Nephron (organoid): Measurements from ENCODE around the gene RCCD1.

Experiments used
- H3K27ac Mint-ChIP-seq, 3 experiments: 2 replicates each; pipeline ENCODE4 v1.8.0; 2020; ENCODE audit warnings: mixed read lengths in 3 of 3, mild to moderate bottlenecking in 2 of 3, moderate library complexity in 1 of 3
- H3K27me3 Mint-ChIP-seq: 2 replicates; pipeline ENCODE4 v1.8.0; 2021; ENCODE audit warnings: low read depth, mild to moderate bottlenecking, moderate library complexity, mixed read lengths
- H3K36me3 Mint-ChIP-seq: 2 replicates; pipeline ENCODE4 v1.8.0; 2020; ENCODE audit warnings: low read depth, mixed read lengths
- H3K4me1 Mint-ChIP-seq: 2 replicates; pipeline ENCODE4 v1.8.0; 2020; ENCODE audit warnings: mixed read lengths
- H3K4me3 Mint-ChIP-seq, 3 experiments: 2 replicates each; pipeline ENCODE4 v1.8.0; 2020; ENCODE audit warnings: mild to moderate bottlenecking in 3 of 3, mixed read lengths in 3 of 3, moderate library complexity in 2 of 3
- H3K9me3 Mint-ChIP-seq: 2 replicates; pipeline ENCODE4 v1.8.0; 2020; ENCODE audit warnings: mixed read lengths
- TF ChIP-seq, protein P1 (sequence below), 3 experiments: fragments of 200-600 bp; sonication (generic); IDR thresholded peaks; one replicate each; pipeline ENCODE4 v1.5.0; 2021; ENCODE audit warnings: antibody characterized with exemption in 3 of 3; ENCODE audit not compliant: unreplicated experiment in 3 of 3

The RCCD1 gene

DNA sequence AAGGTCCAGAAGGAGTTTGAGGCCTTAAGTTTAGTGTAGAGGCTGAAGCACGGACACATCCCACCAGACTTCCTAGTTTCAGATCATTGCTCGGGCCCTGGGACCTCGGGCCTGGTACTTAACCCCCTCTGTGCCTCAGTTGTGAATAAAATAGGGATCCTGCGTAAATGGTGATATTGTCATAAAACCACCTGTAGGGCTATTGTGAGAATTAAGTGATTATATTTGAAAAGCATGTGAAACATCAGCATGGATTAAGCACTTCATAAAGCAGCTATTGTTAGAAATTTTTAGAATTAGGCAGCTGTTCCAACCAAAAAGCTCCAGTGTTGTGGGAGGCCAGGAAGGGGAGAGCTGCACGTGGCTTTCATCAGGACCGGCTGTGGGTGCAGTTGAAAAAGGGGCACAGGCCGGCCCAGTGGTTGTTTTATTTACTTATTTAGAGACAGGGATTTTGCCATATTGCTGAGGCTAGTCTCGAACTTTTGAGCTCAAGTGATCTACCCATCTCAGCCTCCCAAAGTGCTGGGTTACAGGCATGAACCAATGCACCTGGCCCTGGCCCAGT, 4.4 kb downstream of the RCCD1 start:
- Mint-ChIP-seq H3K4me1 (peaks cover 25% of the 10 kb centered on the region), H3K36me3 (peaks cover 24% of the 10 kb centered on the region), H3K9me3 (no peaks in the 10 kb centered on the region), H3K27me3 (no peaks in the 10 kb centered on the region), H3K4me3 (peak overlapping the region; percentile 50 to 79 (median 72)), H3K27ac (peak overlapping the region in 2 of 3 experiments; percentile 30 to 58)
- TF ChIP-seq, protein P1, sequence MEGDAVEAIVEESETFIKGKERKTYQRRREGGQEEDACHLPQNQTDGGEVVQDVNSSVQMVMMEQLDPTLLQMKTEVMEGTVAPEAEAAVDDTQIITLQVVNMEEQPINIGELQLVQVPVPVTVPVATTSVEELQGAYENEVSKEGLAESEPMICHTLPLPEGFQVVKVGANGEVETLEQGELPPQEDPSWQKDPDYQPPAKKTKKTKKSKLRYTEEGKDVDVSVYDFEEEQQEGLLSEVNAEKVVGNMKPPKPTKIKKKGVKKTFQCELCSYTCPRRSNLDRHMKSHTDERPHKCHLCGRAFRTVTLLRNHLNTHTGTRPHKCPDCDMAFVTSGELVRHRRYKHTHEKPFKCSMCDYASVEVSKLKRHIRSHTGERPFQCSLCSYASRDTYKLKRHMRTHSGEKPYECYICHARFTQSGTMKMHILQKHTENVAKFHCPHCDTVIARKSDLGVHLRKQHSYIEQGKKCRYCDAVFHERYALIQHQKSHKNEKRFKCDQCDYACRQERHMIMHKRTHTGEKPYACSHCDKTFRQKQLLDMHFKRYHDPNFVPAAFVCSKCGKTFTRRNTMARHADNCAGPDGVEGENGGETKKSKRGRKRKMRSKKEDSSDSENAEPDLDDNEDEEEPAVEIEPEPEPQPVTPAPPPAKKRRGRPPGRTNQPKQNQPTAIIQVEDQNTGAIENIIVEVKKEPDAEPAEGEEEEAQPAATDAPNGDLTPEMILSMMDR (IDR thresholded peaks at IDR 0.05; ENCODE audit: unreplicated experiment in 3 of 3) = no peak

DNA sequence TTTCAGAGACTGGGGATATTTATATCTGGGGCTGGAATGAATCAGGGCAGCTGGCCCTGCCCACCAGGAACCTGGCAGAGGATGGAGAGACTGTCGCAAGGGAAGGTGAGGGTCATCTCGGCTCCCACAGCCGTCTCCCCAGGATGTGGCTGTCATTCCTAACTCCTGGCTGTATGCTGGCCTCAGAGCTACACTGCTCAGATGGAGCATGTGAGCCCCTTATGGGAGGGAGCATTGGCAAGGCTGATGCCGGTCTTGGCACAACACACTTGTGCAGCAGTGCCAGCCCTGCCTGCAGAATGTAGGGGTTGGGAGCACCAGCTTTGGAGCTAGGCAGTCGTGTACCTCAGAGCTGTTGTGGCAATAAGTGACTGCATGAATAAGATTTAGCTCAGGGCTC, 5.2 kb downstream of the RCCD1 start:
- H3K4me1 Mint-ChIP-seq = peaks cover 25% of the 10 kb centered on the region
- H3K4me3 Mint-ChIP-seq = peak overlapping the region; percentile 34 to 72 (median 57)
- no peaks in the 10 kb centered on the region for H3K9me3 Mint-ChIP-seq
- peak overlapping the region in 2 of 3 experiments; percentile 30 to 58 for H3K27ac Mint-ChIP-seq
- TF ChIP-seq, protein P1 (IDR thresholded peaks at IDR 0.05; ENCODE audit: unreplicated experiment in 3 of 3) = no peak
- H3K27me3 Mint-ChIP-seq = no peaks in the 10 kb centered on the region
- H3K36me3 Mint-ChIP-seq = peaks cover 24% of the 10 kb centered on the region

DNA sequence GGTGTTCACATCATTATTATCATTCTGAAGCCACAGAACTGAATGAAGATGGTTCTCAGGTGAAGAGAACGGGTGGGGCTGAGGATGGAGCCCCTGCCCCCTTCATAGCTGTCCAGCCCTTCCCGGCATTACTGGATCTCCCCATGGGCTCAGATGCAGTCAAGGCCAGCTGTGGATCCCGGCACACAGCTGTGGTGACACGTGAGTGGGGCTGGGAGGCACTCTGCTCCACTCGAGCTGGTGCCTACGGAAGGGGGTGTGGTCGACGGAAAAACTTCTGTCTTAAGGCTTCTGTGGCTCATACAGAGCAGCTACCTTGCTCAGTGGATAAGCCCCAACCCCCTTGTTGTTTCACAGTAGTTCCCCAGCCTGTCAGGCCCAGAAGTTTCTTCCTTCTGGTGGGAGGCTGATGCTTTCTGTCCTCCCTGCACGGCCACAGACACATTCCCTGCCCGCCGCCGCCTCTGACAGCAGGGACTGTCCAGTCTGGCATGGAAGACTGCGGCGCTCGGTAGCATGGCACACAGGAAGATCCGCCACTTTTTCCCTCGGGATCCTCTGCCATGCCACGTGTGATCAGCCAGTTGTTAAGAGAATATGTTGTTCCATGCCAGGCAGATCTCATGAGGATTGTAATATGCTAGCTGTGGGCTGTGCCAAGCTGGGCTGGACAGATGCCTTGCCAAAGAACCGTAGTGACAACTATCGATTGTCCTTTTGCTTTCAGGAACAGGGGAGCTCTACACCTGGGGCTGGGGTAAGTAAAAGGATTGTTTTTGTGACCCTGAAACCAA, 5.8 kb downstream of the RCCD1 start:
- Mint-ChIP-seq H3K4me1 (peaks cover 25% of the 10 kb centered on the region), H3K27me3 (no peaks in the 10 kb centered on the region), H3K4me3 (no peak overlapping the region), H3K36me3 (peaks cover 28% of the 10 kb centered on the region), H3K9me3 (no peaks in the 10 kb centered on the region), H3K27ac (no peak overlapping the region)
- TF ChIP-seq, protein P1 (IDR thresholded peaks at IDR 0.05; ENCODE audit: unreplicated experiment in 3 of 3) = no peak

DNA sequence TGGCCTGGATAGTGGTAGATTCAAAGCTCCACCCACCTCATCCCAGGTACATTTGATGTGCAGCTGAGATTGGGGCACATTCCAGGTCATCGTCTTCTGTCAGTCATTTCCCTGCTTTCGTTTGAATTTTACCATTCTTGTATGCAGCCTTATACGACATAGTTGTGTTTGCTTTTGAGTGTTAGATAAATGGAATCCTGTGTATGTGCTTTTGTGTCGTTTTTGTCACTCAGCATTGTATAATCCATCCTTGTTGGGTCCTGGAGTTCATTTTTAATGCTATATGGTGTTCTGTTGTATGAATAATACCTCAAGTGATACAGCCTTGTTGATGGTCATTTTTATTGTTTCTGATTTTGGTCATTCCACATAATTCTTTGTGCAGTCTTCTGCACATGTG, 7.3 kb downstream of the RCCD1 start:
- Mint-ChIP-seq H3K9me3 (no peaks in the 10 kb centered on the region), H3K27me3 (no peaks in the 10 kb centered on the region), H3K4me3 (no peak overlapping the region), H3K27ac (no peak overlapping the region), H3K4me1 (peaks cover 19% of the 10 kb centered on the region), H3K36me3 (peaks cover 40% of the 10 kb centered on the region)
- TF ChIP-seq, protein P1 (IDR thresholded peaks at IDR 0.05; ENCODE audit: unreplicated experiment in 3 of 3) = no peak

DNA sequence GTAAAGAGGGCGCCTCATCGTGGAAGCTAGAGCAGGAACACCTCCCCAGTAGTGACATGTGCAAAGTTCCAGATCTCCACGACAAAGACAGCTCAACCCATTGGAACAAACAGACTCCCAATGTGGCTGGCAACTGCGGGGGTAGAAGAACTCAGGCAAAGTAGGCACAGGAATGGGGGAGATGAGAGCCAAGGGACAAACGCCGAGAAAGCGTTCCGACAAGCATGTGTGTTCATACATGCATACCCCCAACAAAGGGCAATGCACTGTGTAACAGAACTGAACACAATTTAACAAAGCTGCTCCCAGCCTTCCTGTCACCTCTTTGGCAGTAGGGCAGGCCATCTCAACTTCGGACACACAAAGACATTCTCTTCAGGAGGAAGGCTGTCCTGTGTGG, 11.6 kb downstream of the RCCD1 start:
- Mint-ChIP-seq H3K27ac (no peak overlapping the region), H3K9me3 (no peaks in the 10 kb centered on the region), H3K27me3 (no peaks in the 10 kb centered on the region), H3K36me3 (peaks cover 62% of the 10 kb centered on the region), H3K4me3 (no peak overlapping the region), H3K4me1 (no peaks in the 10 kb centered on the region)
- TF ChIP-seq, protein P1 (IDR thresholded peaks at IDR 0.05; ENCODE audit: unreplicated experiment in 3 of 3) = no peak
